Measurements from ENCODE around the gene FDXACB1.

The FDXACB1 gene

DNA sequence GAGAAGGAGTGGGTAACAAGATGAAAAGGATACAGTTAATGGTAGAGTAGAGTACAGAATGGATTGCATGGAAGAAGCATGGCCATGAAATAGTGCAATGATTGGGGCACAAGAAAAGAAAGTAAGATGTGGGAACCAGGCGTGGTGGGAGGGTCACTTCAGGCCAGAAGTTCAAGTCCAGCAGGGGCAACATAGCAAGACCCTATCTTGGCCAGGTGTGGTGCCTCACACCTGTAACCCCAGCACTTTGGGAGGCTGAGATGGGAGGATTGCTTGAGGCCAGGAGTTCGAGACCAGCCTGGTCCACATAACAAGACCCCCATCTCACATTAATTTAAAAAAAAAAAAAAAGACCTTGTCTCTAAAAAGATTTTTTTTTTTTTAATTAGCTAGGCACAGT lies 38.3 kb upstream of the FDXACB1 start:
- Histone ChIP-seq H3K36me3 (ENCODE audit: insufficient read depth, low read length) (no peaks in the 10 kb centered on the region), H3K27me3 (ENCODE audit: insufficient read depth, low read length, poor library complexity) (no peaks in the 10 kb centered on the region), H4K20me1 (ENCODE audit: insufficient read depth, low read length) (no peaks in the 10 kb centered on the region), H3K27ac (ENCODE audit: low read length) (no peak overlapping the region), H3K4me1 (ENCODE audit: insufficient read depth, low read length) (no peaks in the 10 kb centered on the region), H3K79me2 (ENCODE audit: insufficient read depth, low read length) (no peaks in the 10 kb centered on the region), H2AFZ (ENCODE audit: low read depth, low read length) (no peak overlapping the region), H3K9me3 (ENCODE audit: insufficient read depth, low read length, severe bottlenecking) (no peaks in the 10 kb centered on the region), H3K4me2 (ENCODE audit: insufficient read depth, low read length) (no peak overlapping the region), H3K4me3 (ENCODE audit: low read depth in 1 of 2, low read length in 2 of 2) (no peak overlapping the region), H3K9ac (ENCODE audit: low read depth, low read length) (no peak overlapping the region)
- ATAC-seq (ENCODE audit: insufficient read depth, low read depth) (no peak), DNase-seq (no peak)
- TF ChIP-seq, protein P1, sequence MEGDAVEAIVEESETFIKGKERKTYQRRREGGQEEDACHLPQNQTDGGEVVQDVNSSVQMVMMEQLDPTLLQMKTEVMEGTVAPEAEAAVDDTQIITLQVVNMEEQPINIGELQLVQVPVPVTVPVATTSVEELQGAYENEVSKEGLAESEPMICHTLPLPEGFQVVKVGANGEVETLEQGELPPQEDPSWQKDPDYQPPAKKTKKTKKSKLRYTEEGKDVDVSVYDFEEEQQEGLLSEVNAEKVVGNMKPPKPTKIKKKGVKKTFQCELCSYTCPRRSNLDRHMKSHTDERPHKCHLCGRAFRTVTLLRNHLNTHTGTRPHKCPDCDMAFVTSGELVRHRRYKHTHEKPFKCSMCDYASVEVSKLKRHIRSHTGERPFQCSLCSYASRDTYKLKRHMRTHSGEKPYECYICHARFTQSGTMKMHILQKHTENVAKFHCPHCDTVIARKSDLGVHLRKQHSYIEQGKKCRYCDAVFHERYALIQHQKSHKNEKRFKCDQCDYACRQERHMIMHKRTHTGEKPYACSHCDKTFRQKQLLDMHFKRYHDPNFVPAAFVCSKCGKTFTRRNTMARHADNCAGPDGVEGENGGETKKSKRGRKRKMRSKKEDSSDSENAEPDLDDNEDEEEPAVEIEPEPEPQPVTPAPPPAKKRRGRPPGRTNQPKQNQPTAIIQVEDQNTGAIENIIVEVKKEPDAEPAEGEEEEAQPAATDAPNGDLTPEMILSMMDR (IDR thresholded peaks at IDR 0.05; ENCODE audit: borderline replicate concordance, extremely low read depth, low read length, poor library complexity, severe bottlenecking) = no peak

DNA sequence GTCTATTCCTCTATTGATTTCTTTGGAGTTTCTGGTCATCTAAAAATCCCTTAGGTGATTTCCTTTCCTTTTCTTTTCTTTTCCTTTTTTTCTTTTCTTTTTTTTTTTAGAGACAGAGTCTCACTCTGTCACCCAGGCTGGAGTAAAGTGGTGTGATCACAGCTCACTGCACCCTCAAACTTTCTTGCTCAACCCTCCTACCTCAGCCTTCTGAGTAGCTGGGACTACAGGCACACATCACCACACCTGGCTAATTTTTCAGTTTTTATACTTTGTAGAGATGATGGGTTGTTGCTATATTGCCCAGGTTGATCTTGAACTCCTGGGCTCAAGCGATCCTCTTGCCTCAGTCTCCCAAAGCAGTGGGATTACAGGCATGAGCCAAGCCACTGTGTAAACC lies 37.8 kb upstream of the FDXACB1 start:
- TF ChIP-seq, protein P1 (IDR thresholded peaks at IDR 0.05; ENCODE audit: borderline replicate concordance, extremely low read depth, low read length, poor library complexity, severe bottlenecking) = no peak
- H3K9ac ChIP-seq (ENCODE audit: low read depth, low read length) = no peak overlapping the region
- no peaks in the 10 kb centered on the region for H3K9me3 ChIP-seq (ENCODE audit: insufficient read depth, low read length, severe bottlenecking)
- H3K27ac ChIP-seq (ENCODE audit: low read length) = no peak overlapping the region
- H3K27me3 ChIP-seq (ENCODE audit: insufficient read depth, low read length, poor library complexity) = no peaks in the 10 kb centered on the region
- ATAC-seq (ENCODE audit: insufficient read depth, low read depth) (no peak), DNase-seq (no peak)
- no peaks in the 10 kb centered on the region for H3K4me1 ChIP-seq (ENCODE audit: insufficient read depth, low read length)
- no peak overlapping the region for H3K4me3 ChIP-seq (ENCODE audit: low read depth in 1 of 2, low read length in 2 of 2)
- no peaks in the 10 kb centered on the region for H3K36me3 ChIP-seq (ENCODE audit: insufficient read depth, low read length)
- no peak overlapping the region for H2AFZ ChIP-seq (ENCODE audit: low read depth, low read length)
- no peaks in the 10 kb centered on the region for H3K79me2 ChIP-seq (ENCODE audit: insufficient read depth, low read length)
- no peaks in the 10 kb centered on the region for H4K20me1 ChIP-seq (ENCODE audit: insufficient read depth, low read length)
- H3K4me2 ChIP-seq (ENCODE audit: insufficient read depth, low read length) = no peak overlapping the region

DNA sequence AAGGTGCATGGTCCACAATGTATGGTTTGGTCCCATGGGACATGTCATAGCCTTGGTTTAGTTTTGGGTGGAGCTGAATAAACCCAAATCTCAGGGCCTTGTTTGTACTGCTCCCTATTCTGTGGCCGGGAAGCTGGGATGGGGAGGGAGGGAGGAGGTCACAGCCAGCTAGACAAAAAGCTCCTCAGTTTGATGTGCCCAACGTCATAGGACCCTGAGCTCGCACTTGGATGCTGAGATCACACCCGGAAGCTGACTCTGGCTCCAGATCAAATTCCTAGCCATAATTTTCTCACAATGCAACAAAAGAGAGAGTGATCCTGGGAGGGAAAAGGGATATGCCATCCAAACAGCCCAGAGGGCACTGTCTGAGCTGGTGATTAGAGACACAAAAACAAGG lies 35.0 kb upstream of the FDXACB1 start:
- Histone ChIP-seq H3K9ac (ENCODE audit: low read depth, low read length) (no peak overlapping the region), H3K4me2 (ENCODE audit: insufficient read depth, low read length) (no peak overlapping the region), H3K79me2 (ENCODE audit: insufficient read depth, low read length) (no peaks in the 10 kb centered on the region), H3K9me3 (ENCODE audit: insufficient read depth, low read length, severe bottlenecking) (no peaks in the 10 kb centered on the region), H3K27ac (ENCODE audit: low read length) (no peak overlapping the region), H3K4me3 (ENCODE audit: low read depth in 1 of 2, low read length in 2 of 2) (no peak overlapping the region), H3K36me3 (ENCODE audit: insufficient read depth, low read length) (no peaks in the 10 kb centered on the region), H4K20me1 (ENCODE audit: insufficient read depth, low read length) (no peaks in the 10 kb centered on the region), H2AFZ (ENCODE audit: low read depth, low read length) (no peak overlapping the region), H3K4me1 (ENCODE audit: insufficient read depth, low read length) (no peaks in the 10 kb centered on the region), H3K27me3 (ENCODE audit: insufficient read depth, low read length, poor library complexity) (peaks cover 4% of the 10 kb centered on the region)
- TF ChIP-seq, protein P1 (IDR thresholded peaks at IDR 0.05; ENCODE audit: borderline replicate concordance, extremely low read depth, low read length, poor library complexity, severe bottlenecking) = no peak
- TF ChIP-seq EZH2 (IDR thresholded peaks at IDR 0.05; ENCODE audit: borderline replicate concordance, low read depth, low read length, severe bottlenecking) = no peak
- ATAC-seq (ENCODE audit: insufficient read depth, low read depth) = no peak
- DNase-seq = no peak
